IgD-negative memory B cell (primary cell): ENCODE data around the gene TMPO. TPM values are rescaled to one million over a fixed set of nuclear protein-coding genes. Genes with fewer than 3 reads are reported as not detected.
A peak's percentile ranks its signal among the peaks of the same experiment; 100 is the strongest.
"Not testable (repeated sequence)": the region's sequence is repeated elsewhere in the genome, so short reads cannot be mapped to it uniquely, and the experiment has no call there.

ENCODE experiments used
- H3K27ac Mint-ChIP-seq, 3 donors: one replicate each; pipeline ENCODE4 v1.8.0; 2020 to 2022; ENCODE audit warnings: mild to moderate bottlenecking in 3 of 3, mixed read lengths in 3 of 3, moderate library complexity in 1 of 3
- H3K27me3 Mint-ChIP-seq: one replicate; pipeline ENCODE4 v1.8.0; 2021; ENCODE audit warnings: mixed read lengths
- H3K36me3 Mint-ChIP-seq: one replicate; pipeline ENCODE4 v1.8.0; 2020; ENCODE audit warnings: mild to moderate bottlenecking, mixed read lengths
- H3K4me1 Mint-ChIP-seq, 3 donors: one replicate each; pipeline ENCODE4 v1.8.0; 2020 to 2022; ENCODE audit warnings: mixed read lengths in 3 of 3, mild to moderate bottlenecking in 1 of 3
- H3K4me3 Mint-ChIP-seq, 4 donors: one replicate each; pipeline ENCODE4 v1.8.0; 2020 to 2022; ENCODE audit warnings: mild to moderate bottlenecking in 4 of 4, mixed read lengths in 4 of 4, moderate library complexity in 3 of 4
- H3K9me3 Mint-ChIP-seq, 3 donors: one replicate each; pipeline ENCODE4 v1.8.0; 2020 to 2021; ENCODE audit warnings: mixed read lengths in 3 of 3, mild to moderate bottlenecking in 1 of 3
- polyA plus RNA-seq: library from polyadenylated mRNA; unstranded; fragments of 300-500 nt; fragmentation: Illumina TruSeq; gene quantifications from one replicate; pipeline ENCODE4 v1.2.3, GENCODE V29; 2021

Gene TMPO, protein sequence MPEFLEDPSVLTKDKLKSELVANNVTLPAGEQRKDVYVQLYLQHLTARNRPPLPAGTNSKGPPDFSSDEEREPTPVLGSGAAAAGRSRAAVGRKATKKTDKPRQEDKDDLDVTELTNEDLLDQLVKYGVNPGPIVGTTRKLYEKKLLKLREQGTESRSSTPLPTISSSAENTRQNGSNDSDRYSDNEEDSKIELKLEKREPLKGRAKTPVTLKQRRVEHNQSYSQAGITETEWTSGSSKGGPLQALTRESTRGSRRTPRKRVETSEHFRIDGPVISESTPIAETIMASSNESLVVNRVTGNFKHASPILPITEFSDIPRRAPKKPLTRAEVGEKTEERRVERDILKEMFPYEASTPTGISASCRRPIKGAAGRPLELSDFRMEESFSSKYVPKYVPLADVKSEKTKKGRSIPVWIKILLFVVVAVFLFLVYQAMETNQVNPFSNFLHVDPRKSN
- 63.7 TPM for polyA plus RNA-seq

DNA sequence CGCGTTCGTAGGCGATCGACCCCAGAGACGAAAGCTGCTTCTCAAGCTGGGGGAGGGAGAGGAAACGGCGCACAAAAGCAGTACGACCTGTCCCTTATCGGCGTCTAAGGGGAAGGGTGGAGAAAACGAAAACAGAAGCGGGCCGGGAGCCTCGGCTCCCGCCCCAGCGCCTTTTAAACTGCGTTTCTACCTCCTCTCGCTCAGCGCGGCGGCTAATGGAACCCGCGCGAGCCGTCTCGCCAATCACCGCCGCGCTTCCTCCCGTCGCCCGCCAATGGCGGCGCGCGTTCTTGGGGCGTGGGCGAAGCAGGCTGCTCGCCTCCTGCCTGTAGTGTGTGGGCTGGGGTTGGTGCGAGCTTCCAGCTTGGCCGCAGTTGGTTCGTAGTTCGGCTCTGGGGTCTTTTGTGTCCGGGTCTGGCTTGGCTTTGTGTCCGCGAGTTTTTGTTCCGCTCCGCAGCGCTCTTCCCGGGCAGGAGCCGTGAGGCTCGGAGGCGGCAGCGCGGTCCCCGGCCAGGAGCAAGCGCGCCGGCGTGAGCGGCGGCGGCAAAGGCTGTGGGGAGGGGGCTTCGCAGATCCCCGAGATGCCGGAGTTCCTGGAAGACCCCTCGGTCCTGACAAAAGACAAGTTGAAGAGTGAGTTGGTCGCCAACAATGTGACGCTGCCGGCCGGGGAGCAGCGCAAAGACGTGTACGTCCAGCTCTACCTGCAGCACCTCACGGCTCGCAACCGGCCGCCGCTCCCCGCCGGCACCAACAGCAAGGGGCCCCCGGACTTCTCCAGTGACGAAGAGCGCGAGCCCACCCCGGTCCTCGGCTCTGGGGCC lies at the start of gene TMPO:
Gene TMPO (plus strand): TSS at position 304 of the 824 bp plus-strand sequence. CDS start 278 bp downstream, at position 582.
- peaks cover 27 to 61% (median 37%) of the 10 kb centered on the region in 3 donors for H3K4me1 Mint-ChIP-seq
- peak within 1 kb of the TSS; percentile 99 to 100 (median 99) for H3K4me3 Mint-ChIP-seq
- H3K27me3 Mint-ChIP-seq = peaks cover 1% of the 10 kb centered on the region
- H3K27ac Mint-ChIP-seq = peak within 1 kb of the TSS; percentile 97 to 98 (median 98)
- no peaks in the 10 kb centered on the region for H3K36me3 Mint-ChIP-seq
- peaks cover 0 to 2% (median 0%) of the 10 kb centered on the region in 3 donors for H3K9me3 Mint-ChIP-seq

DNA sequence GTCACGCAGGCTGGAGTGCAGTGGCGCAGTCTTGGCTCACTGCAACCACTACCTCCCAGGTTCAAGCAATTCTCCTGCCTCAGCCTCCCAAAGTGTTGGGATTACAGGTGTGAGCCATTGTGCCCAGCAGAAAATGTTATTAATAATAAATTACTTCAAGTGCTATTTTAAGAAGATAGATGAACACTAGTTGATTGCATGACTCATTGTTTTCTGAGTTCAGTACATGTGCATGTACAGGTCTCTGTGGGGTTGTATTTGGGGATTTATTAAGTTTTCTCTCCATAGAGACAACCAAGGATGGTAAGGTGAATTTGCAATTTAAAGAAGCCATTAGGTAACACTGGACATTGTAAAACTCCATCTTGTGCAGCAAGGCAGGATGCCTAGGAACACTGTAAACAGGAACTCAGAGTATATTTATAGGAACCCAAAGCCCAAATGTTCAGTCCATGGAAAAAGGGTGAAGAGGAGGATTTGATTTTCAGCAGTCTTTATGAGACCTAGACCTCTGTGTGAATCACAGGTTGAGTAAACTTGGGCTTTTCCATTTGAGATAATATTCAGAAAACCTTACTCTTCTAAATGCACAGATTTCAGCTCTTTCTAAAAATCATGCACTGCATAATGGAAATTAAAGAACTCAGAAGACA lies 49.3 kb upstream of the TMPO start:
- Mint-ChIP-seq H3K9me3 (peaks cover 0 to 3% (median 0%) of the 10 kb centered on the region in 3 donors), H3K27ac (no peak overlapping the region), H3K27me3 (peaks cover 4% of the 10 kb centered on the region)

DNA sequence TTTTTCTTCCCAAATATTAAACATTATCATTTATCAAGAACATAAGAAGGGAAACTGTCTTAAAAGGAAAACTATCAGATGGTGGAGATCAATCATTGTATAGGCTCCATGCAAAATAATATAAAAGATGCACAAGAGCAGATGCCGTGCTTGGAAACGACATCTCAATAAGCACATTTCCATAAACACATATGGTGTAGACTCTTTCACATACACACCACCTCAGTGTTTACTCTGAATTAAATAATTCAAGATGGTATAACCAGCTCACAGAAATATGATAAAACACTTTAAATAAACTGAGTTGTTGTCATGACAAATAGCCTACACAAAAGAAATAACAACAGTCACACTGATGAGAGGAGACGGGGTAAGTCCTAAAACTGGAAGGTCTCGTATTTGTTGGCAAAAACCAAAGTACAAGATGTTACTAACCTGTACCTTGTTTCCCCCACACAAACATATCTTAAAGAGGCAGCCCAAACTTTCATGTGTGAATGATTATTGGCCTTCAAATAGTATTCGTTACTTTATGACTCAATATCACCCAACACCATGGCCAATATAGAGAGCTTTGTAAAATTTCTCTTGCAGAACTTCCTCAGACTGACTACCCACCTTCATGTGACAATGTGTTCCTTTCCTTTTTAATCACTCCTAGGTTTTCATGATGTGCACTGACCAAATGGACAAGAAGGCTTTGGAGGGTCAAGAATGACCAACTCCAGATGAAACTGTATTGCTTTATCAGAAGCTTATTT lies 48.6 kb upstream of the TMPO start:
- no peaks in the 10 kb centered on the region for H3K36me3 Mint-ChIP-seq
- H3K27me3 Mint-ChIP-seq = peaks cover 4% of the 10 kb centered on the region
- H3K9me3 Mint-ChIP-seq = peaks cover 0 to 3% (median 0%) of the 10 kb centered on the region in 3 donors
- H3K27ac Mint-ChIP-seq = no peak overlapping the region
- H3K4me1 Mint-ChIP-seq = no peaks in the 10 kb centered on the region
- H3K4me3 Mint-ChIP-seq = no peak overlapping the region

More for the DNA sequence above, 49.3 kb upstream of the TMPO start:
- Mint-ChIP-seq H3K36me3 (no peaks in the 10 kb centered on the region), H3K4me1 (no peaks in the 10 kb centered on the region), H3K4me3 (no peak overlapping the region)

DNA sequence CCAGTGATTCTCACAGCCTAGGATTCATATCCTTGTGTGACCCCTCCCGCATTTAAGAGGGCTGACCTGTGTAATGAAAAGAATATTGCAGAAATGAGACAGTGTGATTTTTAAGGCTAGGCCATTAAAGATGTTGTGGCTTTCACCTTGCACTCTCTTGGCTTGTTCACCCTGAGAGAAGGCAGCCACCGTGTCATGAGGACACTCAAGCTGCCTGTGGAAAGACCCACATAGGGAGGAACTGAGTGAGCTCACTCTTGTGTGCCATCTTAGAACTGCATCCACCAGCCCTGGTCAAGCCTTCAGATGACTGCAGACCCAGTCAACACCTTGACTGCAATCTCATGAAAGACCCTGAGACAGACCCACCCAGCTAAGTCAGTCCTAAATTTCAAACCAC lies 46.3 kb upstream of the TMPO start:
- Mint-ChIP-seq H3K9me3 (peaks cover 0 to 3% (median 0%) of the 10 kb centered on the region in 3 donors), H3K27me3 (peaks cover 4% of the 10 kb centered on the region), H3K27ac (no peak overlapping the region), H3K36me3 (no peaks in the 10 kb centered on the region), H3K4me1 (no peaks in the 10 kb centered on the region), H3K4me3 (peak overlapping the region in 1 of 4 donors; percentile 21)

DNA sequence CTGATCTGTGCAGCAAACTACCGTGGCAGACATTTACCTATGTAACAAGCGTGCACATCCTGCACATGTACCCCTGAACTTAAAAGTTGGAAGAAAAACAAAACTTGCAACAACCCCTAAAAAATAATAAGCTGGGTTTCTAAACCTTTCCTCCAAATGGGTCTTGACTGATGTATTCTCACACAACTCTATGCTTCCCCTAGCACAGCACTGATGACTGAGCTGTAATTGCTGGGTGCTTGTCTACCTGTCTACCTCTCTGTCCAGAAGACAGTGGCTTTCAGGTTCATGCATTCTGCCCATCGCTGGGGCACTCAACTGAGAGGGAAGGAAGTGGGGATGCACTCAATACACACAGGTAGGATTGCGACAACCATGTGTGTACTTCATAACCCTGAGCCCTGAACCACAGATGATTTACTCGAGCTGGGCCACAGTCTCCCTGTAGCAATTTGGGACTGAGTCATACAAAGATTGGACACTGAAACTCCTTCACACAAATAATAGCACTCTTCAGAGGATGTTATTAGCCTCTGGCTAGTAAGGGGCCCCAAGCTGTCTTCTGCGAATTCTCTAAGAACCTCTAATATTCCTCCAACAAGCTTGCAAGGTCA lies 44.8 kb upstream of the TMPO start:
- Mint-ChIP-seq H3K4me3 (no peak overlapping the region), H3K4me1 (no peaks in the 10 kb centered on the region), H3K27ac (no peak overlapping the region), H3K27me3 (peaks cover 4% of the 10 kb centered on the region), H3K9me3 (peaks cover 0 to 3% (median 0%) of the 10 kb centered on the region in 3 donors), H3K36me3 (no peaks in the 10 kb centered on the region)

DNA sequence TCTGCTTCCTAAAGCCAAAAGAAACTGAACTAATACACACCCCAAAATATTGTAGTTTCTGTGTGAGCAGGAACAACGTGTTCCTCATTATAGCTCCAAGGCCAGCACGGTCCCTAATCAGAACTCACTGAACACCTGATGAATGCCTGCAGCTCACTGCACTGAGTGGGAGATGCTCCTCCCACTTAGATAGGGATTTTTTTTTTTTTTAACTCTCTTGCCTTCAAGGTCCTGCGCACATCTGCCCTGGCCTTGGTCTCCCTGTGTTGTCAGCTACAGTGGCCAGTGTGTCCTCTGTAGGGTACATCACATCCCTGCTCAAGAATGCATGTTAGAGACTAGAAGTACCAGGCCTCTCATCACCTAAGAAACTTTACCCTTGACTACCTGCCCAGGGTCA lies 44.3 kb upstream of the TMPO start:
- H3K27ac Mint-ChIP-seq = no peak overlapping the region
- no peaks in the 10 kb centered on the region for H3K4me1 Mint-ChIP-seq
- H3K9me3 Mint-ChIP-seq = peaks cover 0 to 3% (median 0%) of the 10 kb centered on the region in 3 donors
- no peak overlapping the region for H3K4me3 Mint-ChIP-seq
- no peaks in the 10 kb centered on the region for H3K36me3 Mint-ChIP-seq
- H3K27me3 Mint-ChIP-seq = peaks cover 4% of the 10 kb centered on the region

DNA sequence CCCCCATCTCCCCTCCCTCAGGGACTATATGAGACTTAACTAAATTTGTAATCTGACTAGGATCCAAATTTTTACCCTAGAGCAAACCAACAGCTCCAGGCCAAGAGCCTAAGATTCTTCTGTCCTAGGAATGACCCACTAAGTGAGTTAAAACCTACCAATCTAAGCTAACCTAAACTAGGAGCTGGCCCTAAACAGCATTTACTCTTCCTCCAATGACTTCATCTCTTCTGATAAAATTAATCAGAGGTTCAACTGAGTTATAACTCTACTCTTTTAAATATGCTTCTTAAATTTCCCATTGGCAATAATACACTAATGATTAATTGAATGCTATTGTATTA lies 39.9 kb upstream of the TMPO start:
- Mint-ChIP-seq H3K4me3 (no peak overlapping the region), H3K27me3 (peaks cover under 1% of the 10 kb centered on the region), H3K4me1 (no peaks in the 10 kb centered on the region), H3K9me3 (peaks cover 2 to 5% (median 5%) of the 10 kb centered on the region in 3 donors), H3K36me3 (peaks cover under 1% of the 10 kb centered on the region), H3K27ac (no peak overlapping the region)

DNA sequence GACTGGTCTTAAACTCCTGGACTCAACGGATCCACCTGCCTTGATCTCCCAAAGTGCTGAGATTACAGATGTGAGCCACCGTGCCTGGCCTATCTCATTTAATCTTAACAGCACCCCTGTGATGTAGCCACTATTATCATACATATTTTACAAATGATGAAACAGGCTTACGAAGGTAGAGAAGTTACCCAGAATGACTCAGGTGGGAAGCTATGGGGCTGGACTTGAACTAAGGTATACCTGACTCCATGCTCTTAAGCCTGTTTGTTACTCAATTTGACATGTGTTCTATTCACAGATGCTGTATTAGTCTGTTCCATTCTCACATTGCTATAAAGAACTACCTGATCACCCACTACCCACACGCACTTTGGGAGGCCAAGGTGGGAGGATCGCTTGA lies 36.8 kb upstream of the TMPO start:
- peaks cover 2% of the 10 kb centered on the region for H3K27me3 Mint-ChIP-seq
- no peak overlapping the region for H3K27ac Mint-ChIP-seq
- peaks cover 2 to 5% (median 5%) of the 10 kb centered on the region in 3 donors for H3K9me3 Mint-ChIP-seq

DNA sequence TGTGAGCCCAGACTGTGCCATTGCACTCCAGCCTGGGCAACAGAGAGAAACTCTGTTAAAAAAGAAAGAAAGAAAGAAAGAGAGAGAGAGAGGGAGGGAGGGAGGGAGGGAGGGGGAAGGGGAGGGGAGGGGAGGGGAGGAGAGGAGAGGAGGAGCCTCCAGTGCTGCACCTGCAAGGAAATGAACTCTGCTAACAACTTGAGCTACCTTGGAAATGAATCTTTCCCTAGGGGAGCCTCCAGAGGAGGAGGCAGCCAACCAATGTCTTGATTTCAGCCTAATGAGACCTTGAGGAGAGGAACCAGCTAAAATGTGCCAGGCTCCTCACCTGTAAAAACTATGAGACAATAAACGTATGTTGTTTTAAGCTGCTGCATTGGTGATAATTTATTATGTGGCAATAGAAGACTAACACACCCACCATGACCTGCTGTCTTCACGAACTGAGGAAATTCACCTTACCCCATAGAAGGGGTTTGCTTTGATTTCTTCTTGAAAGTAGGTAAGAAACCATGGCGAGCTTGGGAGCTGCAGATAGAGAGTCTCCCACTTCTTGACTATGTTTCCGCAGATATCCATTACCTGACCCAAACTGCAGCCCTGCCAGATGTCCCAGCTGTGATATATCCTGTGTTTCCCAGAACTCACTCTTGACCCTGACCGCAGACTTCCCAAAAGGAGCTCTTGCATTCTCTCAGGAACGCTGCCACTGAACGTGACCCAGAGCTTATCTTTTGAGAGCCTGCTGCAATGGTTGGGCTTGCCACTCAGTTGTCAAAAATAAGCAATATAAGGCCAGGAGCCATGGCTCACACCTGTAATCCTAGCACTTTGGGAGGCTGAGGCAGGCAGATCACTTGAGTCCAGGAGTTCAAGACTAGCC lies 31.5 kb upstream of the TMPO start:
- H3K27me3 Mint-ChIP-seq = peaks cover 2% of the 10 kb centered on the region
- peaks cover 0 to 3% (median 0%) of the 10 kb centered on the region in 3 donors for H3K4me1 Mint-ChIP-seq
- no peak overlapping the region for H3K27ac Mint-ChIP-seq
- H3K4me3 Mint-ChIP-seq = no peak overlapping the region
- peaks cover 5% of the 10 kb centered on the region for H3K36me3 Mint-ChIP-seq
- H3K9me3 Mint-ChIP-seq = no peaks in the 10 kb centered on the region

More for the DNA sequence above, 36.8 kb upstream of the TMPO start:
- peak overlapping the region in 1 of 4 donors; percentile 41 for H3K4me3 Mint-ChIP-seq
- H3K36me3 Mint-ChIP-seq = peaks cover 5% of the 10 kb centered on the region
- peaks cover 0 to 1% (median 0%) of the 10 kb centered on the region in 3 donors for H3K4me1 Mint-ChIP-seq

DNA sequence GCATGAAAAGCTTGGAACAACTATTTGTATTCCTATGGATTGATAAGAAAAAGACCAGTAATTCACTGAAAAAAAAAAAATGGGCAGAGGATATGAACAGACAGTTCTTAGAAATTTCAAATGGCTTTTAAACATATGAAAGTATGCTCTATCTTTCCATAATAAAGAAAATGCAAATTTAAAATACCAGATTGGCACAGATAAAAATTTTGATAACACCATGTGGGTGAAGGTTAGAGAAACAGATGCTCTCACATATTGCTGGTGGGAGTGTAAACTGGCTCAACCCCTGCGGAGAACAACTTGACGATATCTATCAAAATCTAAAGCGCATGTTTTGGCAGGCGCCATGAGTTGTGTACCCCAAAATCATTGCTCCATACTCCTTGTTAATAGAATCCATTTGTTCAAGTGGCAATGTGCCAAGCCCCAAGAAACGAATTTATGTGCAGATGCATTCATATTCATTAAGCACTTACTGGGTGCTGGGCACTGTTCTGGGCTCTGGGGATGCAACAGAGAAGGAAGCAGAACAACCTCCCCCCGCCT lies 29.5 kb upstream of the TMPO start:
- H3K27me3 Mint-ChIP-seq = peaks cover 2% of the 10 kb centered on the region
- no peak overlapping the region for H3K27ac Mint-ChIP-seq
- peaks cover 2% of the 10 kb centered on the region for H3K36me3 Mint-ChIP-seq
- no peak overlapping the region for H3K4me3 Mint-ChIP-seq
- H3K4me1 Mint-ChIP-seq = peaks cover under 1 to 4% (median 2%) of the 10 kb centered on the region in 3 donors
- no peaks in the 10 kb centered on the region for H3K9me3 Mint-ChIP-seq

DNA sequence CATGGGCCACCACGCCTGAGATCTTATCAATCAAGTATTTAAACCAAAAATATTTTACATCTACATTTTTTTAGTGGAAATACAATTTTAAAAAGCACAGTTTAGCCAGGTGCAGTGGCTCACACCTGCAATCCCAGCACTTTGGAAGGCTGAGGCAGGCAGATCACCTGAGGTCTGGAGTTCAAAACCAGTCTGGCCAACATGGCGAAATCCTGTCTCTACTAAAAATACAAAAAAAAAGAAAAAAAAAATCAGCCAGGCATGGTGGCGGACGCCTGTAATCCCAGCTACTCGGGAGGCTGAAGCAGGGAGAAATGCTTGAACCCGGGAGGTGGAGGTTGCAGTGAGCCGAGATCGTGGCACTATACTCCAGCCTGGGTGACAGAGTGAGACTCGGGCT lies 27.0 kb upstream of the TMPO start:
- H3K4me1 Mint-ChIP-seq, H3K27me3 Mint-ChIP-seq, H3K4me3 Mint-ChIP-seq, H3K9me3 Mint-ChIP-seq, H3K36me3 Mint-ChIP-seq, H3K27ac Mint-ChIP-seq: not testable (repeated sequence)

DNA sequence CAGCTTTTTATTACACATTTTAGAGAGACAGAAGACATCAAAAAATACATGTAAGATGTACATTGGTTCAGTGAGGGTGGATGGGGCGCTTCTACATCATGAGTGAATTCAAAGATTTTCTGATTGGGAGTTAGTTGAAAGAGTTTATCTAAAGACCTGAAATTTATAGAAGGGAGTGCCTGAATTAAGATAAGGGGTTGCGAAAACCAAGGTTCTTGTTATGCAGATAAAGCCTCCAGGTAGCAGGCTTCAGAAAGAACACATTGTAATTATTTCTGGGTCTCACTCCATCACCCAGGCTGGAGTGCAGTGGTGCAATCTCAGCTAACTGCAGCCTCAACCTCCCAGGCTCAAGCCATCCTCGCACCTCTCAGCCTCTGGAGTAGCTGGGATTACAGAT lies 26.2 kb upstream of the TMPO start:
- H3K4me3 Mint-ChIP-seq = no peak overlapping the region
- no peaks in the 10 kb centered on the region for H3K27me3 Mint-ChIP-seq
- H3K27ac Mint-ChIP-seq = no peak overlapping the region
- H3K4me1 Mint-ChIP-seq = peaks cover 5 to 7% (median 6%) of the 10 kb centered on the region in 3 donors
- no peaks in the 10 kb centered on the region for H3K36me3 Mint-ChIP-seq
- no peaks in the 10 kb centered on the region for H3K9me3 Mint-ChIP-seq
